Astrocyte of the spinal cord (primary cell): ENCODE data around the gene RHOH.

Source experiments
- DNase-seq: peaks from one replicate; pipeline ENCODE4 v3.0.0; 2011; ENCODE audit warnings: low read depth, low spot score
- H3K4me3 ChIP-seq: 2 replicates; pipeline ENCODE4 v1.5.1; 2011; ENCODE audit warnings: low read depth, mild to moderate bottlenecking, low read length, moderate library complexity
- CTCF ChIP-seq: IDR thresholded peaks from 2 replicates; pipeline ENCODE4 v1.5.1; 2012; ENCODE audit warnings: low read depth, mild to moderate bottlenecking, low read length, inconsistent platforms
- in situ Hi-C: cut with HindIII; loops from 2 replicates; pipeline ENCODE4 v1.10.0; 2017; ENCODE audit warnings: low sequenced_read_pairs

The RHOH gene

GRCh38 chr4:40247350-40247749 lies 50.5 kb downstream of the RHOH start:
- TF ChIP-seq CTCF: no peak
- H3K4me3 ChIP-seq: no peak overlapping the region
- DNase-seq: no peak
- in situ Hi-C loops: no loop called here

DNA sequence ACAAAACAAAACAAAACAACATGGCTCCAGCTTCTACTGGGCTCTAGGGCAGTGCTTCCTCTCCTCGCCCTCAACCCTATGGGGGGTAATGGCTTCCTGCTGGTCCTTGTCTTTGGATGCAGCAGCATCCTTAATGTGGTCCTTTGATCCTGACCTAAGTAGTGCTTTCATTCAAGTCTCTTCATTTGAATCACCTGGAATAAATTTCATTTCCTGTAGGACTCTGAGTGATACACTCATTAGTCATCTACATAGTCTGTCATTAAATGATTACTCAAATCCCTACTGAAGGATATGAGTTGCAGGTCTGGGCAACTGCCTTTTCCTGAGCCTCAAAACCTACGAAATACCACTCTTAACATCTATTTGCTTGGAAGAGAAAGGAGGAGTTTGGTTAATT lies 54.5 kb downstream of the RHOH start:
- DNase-seq: no peak
- no peak for TF ChIP-seq CTCF
- no peak overlapping the region for H3K4me3 ChIP-seq
- in situ Hi-C loops: no loop called here

DNA sequence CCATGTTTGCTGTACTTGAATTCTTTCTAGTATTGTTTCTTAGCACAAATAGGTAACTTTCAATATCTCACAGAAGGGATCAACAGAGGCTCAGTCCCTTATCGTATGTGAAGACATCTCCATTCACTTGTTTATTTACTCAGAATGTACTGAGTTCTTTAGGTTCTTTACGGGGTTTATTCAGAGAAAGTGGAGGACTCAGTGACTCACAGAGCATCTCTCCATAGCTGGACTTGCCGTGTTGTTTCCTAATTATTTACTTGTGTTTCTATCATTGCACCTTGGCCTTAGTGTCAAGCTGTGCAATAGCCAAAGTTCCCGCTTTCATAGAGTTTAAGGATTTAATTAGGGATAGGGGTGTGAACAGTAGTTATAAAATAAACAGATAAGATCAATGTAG lies 57.1 kb downstream of the RHOH start:
- in situ Hi-C loops: no loop called here
- DNase-seq: no peak
- no peak overlapping the region for H3K4me3 ChIP-seq
- no peak for TF ChIP-seq CTCF

DNA sequence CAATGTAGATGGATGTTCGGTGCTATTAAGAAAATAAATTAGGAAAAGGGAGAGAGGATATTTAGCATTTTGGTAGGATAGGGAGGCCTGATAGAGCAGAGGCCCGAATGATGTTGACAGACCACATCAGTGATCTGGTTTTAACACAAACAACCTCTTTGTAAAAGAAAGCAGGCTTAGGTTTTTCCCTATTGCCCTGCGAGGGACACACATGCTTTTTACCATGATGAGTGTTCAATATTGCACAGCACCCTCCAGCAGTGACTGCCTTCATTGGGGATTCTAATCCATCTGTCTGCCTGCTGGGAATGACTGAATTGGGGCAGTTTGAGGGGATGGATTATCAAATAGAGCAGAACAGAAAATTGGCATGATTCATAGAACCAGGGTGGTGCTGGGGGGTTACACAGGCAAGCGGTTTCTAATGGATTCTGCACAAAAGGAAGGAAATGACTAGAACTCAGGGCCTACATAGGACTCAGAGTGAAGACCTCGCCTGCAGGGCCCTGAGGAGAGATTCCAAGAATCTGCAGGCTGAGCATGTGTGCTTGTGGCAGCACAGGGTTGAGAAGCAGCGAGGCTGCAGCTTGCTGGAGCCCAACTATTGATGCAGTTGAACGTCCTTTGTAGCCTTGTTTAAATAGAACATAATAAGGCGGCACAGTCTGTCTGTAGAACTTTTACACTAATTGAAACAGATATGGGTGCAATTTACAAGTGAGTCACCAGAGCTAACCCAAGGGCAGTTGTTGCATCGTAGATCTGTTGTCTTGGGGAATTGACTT lies 58.0 kb downstream of the RHOH start:
- H3K4me3 ChIP-seq: no peak overlapping the region
- no peak for TF ChIP-seq CTCF
- DNase-seq: peak; percentile 75
- in situ Hi-C loops: no loop called here

- DNase-seq: peak; percentile 98
- TF ChIP-seq CTCF: no peak
- in situ Hi-C loops: no loop called here
- H3K4me3 ChIP-seq: no peak overlapping the region
These were observed 58.8 kb downstream of the RHOH start for GRCh38 chr4:40255393-40256281.

DNA sequence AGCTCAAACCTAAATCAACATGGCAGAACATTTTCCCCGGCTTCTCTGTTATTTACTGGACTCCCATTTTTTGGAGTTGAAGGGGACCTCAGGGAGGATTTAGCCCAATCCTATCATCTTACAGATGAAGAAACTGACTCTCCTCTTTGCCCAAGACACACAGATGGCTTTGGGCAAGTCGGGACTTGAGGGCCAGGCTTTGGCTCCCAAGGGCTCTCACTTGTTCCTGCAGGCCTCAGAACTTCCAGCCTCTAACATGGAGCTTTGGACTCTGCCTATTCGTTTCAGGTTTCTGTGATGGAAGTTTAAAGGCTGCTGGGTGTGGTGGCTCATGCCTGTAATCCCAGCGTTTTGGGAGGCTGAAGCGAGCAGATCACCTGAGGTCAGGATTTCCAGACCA lies 59.5 kb downstream of the RHOH start:
- in situ Hi-C loops: no loop called here
- no peak for TF ChIP-seq CTCF
- H3K4me3 ChIP-seq: no peak overlapping the region
- no peak for DNase-seq
